Fibroblast of pulmonary artery (primary cell): ENCODE measurements around the gene SUPT5H.

ENCODE experiments used
- DNase-seq: peaks from one replicate; pipeline ENCODE4 v3.0.0-alpha.2; 2010; ENCODE audit warnings: low read depth
- H3K4me3 ChIP-seq: replicated peaks from 2 replicates; pipeline ENCODE4 v1.5.1; 2011; ENCODE audit warnings: low read depth, mild to moderate bottlenecking, control low read depth, low read length, moderate library complexity
- CTCF ChIP-seq: IDR thresholded peaks from 2 replicates; pipeline ENCODE4 v1.5.1; 2011; ENCODE audit warnings: mild to moderate bottlenecking, control low read depth, low read length, inconsistent platforms; ENCODE audit errors: missing control alignments

The SUPT5H gene

DNA sequence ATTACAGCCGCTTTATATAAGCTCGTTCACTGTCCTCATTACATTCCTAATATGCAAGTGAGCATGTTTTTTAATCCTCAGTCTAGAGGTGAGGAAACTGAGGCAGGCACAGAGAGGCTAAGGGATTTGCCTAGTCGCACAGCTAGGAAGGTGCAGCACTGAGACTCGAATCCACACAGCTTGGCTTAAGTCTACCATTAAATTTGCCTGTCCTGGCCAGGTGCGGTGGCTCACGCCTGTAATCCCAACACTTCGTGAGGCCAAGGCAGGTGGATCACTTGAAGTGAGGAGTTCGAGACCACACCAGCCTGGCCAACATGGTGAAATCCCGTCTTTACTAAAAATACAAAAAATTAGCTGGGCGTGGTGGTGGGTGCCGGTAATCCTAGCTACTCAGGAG lies 17.7 kb upstream of the SUPT5H start:
- no peak overlapping the region for H3K4me3 ChIP-seq
- TF ChIP-seq CTCF: no peak
- DNase-seq: no peak

DNA sequence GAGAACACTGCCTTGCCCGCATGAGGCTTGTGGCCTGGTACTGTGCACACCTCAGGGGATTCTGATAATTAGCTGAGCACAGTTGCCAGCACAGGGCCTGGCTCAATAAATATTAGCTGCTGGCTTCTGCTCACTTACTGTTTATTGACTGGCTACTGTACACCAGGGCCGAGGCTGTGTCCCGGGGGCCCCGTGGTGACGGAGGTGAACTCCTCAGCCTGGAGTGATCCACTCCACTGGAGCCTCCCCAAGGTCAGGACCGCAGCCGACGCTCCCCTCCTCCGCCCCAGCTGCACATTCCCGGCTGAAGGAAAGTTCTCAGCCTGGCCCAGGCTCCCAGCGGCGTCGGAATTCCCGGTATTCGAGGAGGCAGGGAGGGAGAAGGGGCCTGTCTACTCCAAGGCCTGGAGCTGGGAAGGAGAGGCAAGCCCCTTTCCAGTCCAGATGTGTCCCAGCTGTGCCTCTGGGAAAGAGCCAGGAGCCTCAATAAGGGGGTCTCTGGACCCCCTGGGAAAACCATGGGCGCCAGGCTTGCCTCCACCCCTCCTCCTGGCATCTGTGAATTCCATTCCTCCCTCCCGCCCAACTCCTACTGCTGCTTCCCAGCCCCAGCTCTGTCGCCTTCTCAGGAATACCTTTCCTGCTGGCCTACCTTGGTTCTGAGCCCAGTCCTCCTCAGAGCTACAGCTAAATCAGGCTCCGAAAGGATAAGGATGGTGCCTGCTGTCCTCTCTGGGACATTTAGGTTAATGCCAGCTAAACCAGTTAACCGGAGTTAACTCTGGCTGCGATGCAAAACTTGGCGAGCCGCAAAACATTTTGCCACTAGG lies 16.9 kb upstream of the SUPT5H start:
- H3K4me3 ChIP-seq: no peak overlapping the region

DNA sequence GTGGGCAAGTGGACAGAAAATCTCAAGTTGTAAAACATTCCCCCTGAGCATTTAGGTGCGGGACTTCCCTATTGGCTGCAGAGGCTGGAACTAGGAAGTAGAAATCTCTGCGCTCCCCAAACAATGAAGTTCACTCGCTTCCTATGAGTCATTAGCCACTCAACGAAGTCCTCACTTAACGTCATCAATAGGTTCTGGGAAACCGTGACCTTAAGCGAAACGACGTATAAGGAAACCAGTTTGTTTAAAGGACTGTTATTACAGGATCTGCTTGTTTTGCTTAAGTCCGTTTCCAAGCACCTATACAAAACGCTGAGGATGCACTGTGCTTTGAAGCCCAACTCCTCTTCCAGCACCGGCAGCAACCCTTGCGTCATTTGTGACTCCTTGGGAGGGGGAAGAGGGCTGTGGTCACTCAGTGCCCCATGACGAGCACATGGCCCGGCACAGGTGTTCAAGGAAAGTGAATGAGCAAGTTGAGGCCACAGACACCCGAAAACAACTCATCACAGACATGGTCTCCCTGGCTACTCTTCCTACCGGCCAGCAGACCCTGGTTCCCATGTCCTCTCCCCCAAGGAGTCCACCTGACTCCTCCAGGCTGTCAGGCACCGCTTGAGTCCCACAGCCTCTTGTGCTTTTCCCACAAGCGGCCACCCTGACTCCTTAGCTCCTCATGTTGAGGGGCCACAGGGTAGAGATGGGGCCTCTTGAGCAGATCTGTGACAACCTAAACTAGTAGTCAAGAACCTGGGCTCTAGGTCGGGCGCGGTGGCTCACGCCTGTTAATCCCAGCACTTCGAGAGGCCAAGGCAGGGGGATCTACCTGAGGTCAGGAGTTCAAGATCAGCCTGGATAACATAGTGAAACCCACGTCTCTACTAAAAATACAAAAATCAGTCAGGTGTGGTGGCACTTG lies 14.4 kb upstream of the SUPT5H start:
- DNase-seq: peak; percentile 99
- no peak for TF ChIP-seq CTCF
- H3K4me3 ChIP-seq: peak overlapping the region; percentile 21

More for the DNA sequence above, 16.9 kb upstream of the SUPT5H start:
- peak; percentile 94 for DNase-seq
- TF ChIP-seq CTCF: no peak

GRCh38 chr19:39432677-39433025 lies 12.7 kb upstream of the SUPT5H start:
- TF ChIP-seq CTCF: no peak
- DNase-seq: no peak
- no peak overlapping the region for H3K4me3 ChIP-seq

GRCh38 chr19:39433480-39434079 lies 11.8 kb upstream of the SUPT5H start:
- no peak for DNase-seq
- TF ChIP-seq CTCF: no peak
- no peak overlapping the region for H3K4me3 ChIP-seq

GRCh38 chr19:39434123-39435076 lies 11.0 kb upstream of the SUPT5H start:
- H3K4me3 ChIP-seq: peak overlapping the region; percentile 94
- DNase-seq: no peak
- TF ChIP-seq CTCF: no peak
